H54 (cell line): ENCODE data around the gene WFS1.
A peak's percentile ranks its signal among the peaks of the same experiment; 100 is the strongest.

Experiments
- DNase-seq: peaks from one replicate; pipeline ENCODE4 v3.0.0; 2011; ENCODE audit warnings: low spot score, mixed read lengths; ENCODE audit not compliant: insufficient read length
- FAIRE-seq: peaks from 3 replicates; lab custom pipeline; 2011; peaks lifted over from hg19 to GRCh38; lab: Jason Lieb, UNC
- POLR2A ChIP-seq: IDR thresholded peaks from 2 replicates; pipeline ENCODE4 v1.6.1; 2011; ENCODE audit warnings: low read depth, mild to moderate bottlenecking, low read length

Gene WFS1

DNA sequence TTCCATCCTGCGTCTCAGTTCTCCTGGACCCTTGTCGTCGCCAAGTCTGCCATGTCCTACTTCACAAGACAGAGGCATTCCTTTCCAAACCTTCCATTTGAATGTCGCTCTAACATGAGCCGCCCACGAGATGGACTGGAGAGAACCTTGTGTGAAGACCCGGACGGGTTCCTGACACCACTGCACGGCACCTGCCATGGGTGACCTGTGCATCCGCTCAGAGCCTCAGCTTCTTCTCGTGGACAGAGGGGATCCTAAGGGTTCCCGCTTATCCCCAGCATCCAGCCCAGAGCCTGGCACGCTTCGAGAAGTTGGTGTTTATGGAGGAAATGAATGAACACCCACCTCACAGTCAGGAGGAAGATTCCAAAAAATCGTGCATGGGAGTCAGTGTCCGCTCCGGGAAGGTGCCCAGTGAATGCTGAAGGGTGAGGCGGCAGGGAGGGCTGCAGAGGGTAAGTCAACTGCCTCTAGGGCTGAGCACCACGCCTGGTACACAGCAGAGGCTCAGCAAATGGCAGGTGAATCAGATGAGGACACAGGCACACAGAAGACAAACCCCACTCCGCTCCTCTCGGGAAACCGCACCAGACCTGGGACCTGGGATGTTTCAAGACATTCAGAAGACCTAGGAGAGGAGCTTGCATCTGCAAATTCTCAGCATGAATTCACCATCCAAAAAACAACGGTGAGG lies 52.6 kb downstream of the WFS1 start:
- no peak for TF ChIP-seq POLR2A
- DNase-seq (no peak), FAIRE-seq (no peak)

DNA sequence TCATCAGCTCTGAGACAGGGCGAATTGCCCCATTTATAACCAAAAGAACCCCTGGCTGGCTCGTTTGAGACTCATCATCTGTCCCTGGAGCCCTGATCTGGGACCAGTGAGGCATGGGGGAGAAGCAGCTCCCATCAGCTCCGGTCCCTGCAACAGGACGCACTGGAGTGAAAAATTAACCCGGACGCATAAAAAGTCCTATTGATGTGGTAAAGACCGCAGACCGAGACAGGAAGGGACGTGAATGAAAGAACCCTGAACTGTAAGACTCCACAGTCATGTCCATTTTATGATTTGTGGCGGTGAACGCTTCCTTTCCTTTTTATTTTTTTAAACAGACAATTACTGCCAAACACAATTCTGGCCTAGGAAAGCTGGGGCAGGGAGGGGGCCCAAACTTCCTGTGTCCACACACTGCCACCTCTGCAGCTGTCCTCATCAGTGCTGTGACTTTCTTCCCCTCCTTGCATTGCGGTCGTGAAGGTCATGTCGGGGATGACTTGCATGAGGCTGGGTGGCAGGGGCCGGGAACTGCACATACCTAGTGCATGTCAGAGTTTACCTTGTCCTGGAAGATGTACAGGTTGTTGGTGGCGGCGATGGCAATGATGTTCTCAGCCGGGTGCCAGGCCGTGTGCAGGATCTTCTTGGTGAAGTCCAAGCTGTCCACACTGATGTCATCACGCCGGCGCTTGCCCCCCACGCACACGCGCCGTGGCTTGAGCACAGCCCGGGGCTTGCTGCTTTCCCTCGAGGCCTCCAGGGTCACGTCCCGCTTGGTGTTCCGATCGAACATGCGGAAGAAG lies 53.3 kb downstream of the WFS1 start:
- no peak for TF ChIP-seq POLR2A

DNA sequence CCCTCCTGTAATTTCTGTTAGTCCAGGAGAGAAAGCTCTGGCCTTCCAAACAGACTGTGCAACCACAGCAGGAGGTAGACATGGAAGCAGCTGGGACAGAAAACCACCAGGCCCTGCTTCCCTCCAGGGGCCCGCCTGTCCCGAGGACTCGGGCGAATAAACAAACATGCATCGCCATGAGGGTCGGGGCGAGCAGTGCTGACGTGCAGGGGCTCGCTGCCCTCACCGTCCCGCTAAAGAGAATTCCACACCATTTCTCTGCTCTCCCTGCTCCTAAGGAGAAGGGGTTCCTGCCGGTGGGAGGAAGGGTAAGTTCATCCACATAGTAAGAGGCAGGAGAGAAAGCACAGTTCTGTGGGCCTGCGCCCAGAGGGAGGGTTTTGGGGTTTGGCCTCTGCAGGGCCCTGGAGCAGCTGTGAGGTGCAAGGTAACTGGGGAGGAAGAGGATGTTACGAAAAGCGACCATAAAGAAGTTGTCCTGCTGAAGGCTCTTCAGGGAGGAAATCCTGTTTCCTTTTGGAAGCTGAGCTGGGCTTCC lies 54.9 kb downstream of the WFS1 start:
- TF ChIP-seq POLR2A, result no peak
- DNase-seq (no peak), FAIRE-seq (no peak)

More for the DNA sequence above, 53.3 kb downstream of the WFS1 start:
- no peak for DNase-seq
- FAIRE-seq, result no peak

DNA sequence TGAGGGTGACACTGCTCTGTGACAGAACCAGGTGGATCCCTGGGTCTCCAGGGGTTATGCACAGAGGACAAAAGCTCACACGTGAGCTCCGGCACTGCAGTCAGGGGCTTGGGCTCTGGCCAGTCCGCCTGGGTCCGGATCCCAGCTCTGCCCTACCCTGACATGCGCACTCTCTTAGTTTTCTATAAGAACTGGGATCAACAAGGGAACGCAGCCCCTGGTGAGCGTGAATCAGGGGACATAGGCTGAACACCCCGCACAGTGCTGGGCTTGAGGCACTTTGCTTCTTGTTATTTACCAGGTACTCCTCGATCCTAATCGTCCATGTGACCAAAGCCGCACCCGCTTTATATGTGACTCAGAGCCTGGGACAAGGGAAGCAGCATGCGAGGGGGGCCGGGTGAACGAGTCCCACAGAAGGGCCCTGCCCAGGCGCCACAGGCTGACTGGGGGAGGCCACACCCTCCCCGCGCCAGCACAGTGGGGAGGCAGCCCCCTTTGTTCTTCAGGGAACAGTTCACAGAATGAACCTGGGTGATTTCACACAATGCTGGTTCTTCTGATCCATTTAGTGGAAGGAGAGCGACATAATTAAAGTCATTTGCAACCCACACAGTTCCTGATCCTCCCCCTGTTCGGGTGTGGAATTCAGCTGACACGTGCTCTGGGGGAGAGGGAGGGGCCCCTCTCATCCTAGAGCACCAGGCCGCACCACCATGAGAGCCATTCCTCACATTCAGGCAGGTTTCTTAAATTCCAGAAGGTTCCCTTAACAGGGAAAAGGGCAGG lies 55.5 kb downstream of the WFS1 start:
- DNase-seq (peak; percentile 85), FAIRE-seq (no peak)
- no peak for TF ChIP-seq POLR2A

DNA sequence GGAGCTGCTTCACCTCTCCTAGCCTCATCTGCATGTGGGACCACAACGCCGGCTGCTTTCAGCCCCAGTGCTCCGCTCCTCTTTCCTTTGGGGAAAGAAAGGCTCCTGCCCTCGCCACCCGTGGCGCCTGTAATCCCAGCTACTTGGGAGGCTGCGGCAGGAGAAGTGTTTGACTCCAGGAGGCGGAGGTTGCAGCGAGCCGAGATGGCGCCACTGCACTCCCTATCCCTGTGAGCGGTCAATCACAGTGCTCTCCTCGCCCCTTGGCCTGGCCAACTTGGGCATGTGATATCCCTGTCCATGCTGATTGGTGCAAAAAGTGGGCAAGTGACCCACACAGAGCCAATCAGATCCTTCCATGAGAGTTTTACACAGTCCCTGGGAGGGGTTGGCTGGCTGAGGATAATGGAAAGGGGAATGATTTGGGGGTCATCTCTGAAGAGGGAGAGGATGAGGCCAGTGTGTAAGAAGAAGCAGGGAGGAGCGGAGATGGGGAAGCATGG lies 56.2 kb downstream of the WFS1 start:
- FAIRE-seq, result no peak
- no peak for TF ChIP-seq POLR2A

DNA sequence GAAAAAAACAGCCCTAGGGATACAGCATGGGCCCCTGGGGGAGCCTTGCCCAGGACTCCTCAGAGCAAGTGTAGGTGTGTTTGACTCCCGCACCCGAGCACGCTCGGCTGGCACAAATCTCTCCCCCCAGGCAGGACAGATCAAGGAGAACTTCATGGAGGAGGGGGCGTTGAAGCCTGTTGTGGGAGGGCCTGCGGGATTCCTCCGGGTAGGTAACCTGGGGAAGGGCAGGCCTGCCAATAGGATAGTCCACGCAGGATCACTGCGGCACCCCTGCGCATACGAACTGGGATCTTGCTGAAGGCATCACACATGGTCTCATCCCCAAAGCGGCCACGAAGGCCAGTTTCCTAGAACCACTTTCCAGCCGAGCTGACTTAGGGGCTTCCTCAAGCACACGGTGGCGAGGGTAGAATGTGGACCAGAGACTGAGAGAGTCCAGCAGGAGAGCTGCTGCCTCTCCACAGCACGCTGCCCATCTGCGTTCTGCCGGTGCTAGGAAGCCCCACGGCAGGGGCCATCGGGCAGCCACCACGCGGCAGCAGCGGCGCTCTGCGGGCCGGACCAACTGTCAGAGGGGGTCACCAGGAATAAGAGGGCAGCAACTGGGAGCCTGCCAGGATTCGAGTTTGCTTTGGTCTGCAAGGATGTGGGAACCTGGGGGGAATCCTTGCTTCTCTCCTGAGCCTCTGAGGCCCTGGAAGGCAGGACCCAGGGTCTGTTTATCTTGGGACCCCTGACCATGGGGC lies 56.8 kb downstream of the WFS1 start:
- DNase-seq (no peak), FAIRE-seq (no peak)
- no peak for TF ChIP-seq POLR2A

More for the DNA sequence above, 56.2 kb downstream of the WFS1 start:
- no peak for DNase-seq

DNA sequence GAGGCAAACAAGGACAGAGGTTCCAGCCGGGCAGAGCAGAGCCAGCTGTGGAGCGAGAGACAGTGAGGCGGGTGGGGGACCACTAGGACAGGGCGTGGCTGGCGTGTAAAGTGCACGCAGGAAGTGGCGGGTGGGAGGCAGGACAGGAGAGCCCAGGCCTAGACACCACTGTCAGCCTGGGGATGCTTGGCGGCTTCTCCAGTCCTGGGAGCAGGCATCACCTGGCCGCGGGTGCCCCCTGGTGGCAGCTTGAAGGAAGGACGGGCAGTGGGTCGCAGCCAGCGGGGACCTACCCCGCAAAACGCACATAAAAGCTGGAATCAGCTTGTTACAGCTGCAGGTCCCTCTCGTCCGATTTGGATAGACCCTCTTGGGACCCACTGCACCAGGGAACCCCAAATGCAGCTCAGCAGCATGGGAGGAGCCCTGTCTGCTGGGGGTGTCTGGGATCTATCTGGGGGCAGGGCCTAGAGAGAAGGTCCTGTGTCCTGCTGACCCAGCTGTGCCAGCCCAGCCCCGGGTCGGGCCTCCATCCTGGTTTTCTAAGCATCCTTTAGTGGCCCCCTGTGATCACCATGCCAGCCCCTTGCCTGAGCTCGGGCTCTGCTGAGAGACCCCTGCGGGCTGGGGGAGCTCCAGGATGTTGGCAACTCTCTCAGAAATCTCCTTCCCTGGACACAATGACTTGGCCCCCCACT lies 57.7 kb downstream of the WFS1 start:
- TF ChIP-seq POLR2A, result no peak
- DNase-seq (peak; percentile 90), FAIRE-seq (no peak)

DNA sequence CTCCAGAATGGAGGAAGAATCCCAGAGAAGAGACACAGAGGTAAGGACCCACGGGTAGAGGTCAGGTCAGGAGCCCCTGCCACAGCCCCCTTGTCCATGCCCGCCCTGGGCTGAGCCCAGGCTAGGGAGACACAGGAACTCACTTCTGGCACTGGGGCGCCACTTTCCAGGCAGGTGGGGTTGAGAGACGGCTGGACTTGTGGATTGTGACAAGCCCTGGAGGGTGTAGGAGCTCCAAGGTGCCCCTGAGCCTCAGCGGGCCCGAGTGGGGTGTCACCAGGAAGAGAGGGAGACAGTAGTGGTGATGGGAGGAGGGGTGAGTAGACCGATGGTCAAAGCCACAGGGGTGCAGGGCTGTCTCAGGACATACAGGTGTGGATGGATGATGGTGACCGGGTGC lies 58.9 kb downstream of the WFS1 start:
- FAIRE-seq (no peak), DNase-seq (no peak)
- no peak for TF ChIP-seq POLR2A

DNA sequence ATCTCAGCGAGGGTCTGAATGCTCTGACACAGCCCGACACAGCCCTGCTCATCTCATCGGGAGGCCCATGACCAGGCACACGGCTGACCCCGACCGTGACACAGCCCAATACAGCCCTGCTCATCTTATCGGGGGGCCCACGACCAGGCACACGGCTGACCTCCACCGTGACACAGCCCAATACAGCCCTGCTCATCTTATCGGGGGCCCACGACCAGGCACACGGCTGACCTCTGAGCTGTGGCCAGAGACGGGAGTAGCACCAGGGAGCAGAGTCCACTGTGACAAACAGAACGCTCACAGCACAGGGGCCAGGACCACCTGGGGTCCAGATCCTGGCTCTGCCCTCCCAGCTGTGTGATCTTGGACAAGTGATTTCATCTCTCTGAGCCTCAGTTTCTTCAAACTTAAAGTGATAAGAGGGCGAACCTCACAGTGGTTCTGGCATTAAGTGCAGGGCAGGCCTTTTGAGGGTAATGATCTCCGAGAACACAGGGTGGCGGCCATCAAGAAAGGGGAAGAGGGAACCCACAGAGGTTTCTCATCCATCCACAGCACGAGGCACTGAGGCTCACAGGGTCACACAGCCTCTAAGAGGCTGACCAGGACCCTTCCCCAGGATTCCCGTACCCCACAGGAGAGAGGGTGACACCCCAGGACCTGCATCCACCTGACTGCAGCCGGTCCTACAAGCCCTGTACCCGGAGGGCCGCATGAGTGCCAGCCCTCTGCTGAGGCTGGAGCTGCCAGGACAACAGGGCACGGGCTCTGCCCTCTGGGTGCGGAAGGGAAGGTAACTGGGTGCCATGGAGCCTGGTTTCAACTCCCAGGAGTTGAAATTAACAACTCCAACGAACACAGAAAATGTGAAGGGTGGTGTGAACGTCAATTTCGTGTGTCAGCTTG lies 60.1 kb downstream of the WFS1 start:
- TF ChIP-seq POLR2A, result no peak
- DNase-seq (no peak), FAIRE-seq (no peak)

DNA sequence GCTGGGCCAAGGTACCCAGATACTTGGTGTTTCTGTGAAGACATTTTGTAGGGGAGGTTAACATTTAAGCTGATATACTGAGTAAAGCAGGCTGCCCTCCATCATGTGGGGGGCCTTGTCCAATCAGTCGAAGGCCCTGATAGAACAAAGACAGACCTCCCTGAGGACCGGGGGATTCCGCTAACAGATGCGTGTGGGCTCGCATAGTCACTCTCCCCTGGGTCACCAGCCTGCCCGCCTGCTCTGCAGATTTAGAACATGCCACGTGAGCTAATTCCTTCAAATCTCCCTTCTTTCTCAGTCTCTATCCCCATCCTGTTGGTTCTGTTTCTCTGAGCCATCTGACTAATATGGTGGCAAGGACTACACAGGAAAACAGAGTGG lies 60.7 kb downstream of the WFS1 start:
- FAIRE-seq (no peak), DNase-seq (no peak)
- no peak for TF ChIP-seq POLR2A

DNA sequence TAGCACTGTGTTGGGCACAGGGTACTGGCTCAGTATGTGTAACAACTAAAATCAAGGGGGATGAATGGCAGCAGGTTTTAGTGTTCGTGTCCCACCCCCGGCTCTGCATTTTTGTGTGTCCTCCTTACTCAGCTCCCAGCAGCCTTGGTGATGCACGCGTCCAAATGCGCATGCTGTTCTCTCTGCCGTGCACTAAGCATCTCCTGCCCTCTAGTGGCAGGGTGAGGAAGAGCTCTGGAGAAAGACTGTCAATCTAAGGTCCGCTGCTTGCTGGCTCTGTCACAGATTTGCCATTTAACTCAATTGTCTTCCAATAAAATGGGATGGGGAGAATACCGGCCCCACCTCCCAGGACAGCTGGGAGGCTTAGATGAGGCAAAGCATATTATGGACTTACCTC lies 61.4 kb downstream of the WFS1 start:
- no peak for TF ChIP-seq POLR2A
- no peak for FAIRE-seq
- DNase-seq, result peak; percentile 39
